Measurements from ENCODE around the gene ACAD9. TPM values are rescaled to one million over a fixed set of nuclear protein-coding genes. Genes with fewer than 3 reads are reported as not detected.

ACAD9 gene
- total and polyA plus RNA-seq, 2 of the 13 experiments (the other 11 are each of a cell fraction or from before 2014, with no cell fraction given), result 15.3 to 38.2 TPM

DNA sequence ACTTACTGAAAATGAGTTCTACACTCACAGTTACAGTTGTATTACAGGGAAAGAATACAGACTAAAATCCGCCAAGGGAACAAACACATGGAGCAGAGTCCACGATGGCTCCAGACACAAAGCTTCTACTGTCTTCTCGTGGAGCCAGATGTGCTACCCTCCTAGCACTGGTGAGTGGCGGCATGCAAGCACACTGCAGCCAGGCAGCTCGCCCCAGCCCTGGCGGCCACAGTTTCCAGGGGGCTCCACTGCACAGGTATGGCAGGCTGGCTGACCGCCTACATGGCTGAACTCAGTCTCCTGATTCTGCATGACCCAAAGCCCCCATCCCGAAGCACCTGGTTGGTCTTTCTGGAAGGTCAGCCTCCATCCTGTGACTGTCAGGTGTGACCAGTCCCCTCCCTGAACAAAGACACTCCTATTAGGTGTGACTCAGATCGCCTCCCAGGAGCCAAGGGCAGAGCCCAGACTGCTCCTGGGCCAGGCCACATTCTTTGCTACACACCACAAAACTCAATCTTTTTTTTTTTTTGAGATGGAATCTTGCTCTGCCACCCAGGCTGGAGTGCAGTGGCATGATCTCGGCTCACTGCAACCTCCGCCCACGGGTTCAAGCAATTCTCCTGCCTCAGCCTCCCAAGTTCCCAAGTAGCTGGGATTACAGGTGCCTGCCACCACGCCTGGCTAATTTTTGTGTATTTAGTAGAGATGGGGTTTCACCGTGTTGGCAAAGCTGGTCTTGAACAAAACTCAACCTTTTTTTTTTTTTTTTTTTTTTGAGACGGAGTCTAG, 62.9 kb downstream of the ACAD9 start (continued):
- TF ChIP-seq, protein P1, sequence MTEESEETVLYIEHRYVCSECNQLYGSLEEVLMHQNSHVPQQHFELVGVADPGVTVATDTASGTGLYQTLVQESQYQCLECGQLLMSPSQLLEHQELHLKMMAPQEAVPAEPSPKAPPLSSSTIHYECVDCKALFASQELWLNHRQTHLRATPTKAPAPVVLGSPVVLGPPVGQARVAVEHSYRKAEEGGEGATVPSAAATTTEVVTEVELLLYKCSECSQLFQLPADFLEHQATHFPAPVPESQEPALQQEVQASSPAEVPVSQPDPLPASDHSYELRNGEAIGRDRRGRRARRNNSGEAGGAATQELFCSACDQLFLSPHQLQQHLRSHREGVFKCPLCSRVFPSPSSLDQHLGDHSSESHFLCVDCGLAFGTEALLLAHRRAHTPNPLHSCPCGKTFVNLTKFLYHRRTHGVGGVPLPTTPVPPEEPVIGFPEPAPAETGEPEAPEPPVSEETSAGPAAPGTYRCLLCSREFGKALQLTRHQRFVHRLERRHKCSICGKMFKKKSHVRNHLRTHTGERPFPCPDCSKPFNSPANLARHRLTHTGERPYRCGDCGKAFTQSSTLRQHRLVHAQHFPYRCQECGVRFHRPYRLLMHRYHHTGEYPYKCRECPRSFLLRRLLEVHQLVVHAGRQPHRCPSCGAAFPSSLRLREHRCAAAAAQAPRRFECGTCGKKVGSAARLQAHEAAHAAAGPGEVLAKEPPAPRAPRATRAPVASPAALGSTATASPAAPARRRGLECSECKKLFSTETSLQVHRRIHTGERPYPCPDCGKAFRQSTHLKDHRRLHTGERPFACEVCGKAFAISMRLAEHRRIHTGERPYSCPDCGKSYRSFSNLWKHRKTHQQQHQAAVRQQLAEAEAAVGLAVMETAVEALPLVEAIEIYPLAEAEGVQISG (CRISPR knock-in tag; IDR thresholded peaks at IDR 0.05), result no peak
- no peak for TF ChIP-seq SIN3B (IDR thresholded peaks at IDR 0.05; ENCODE audit: low read length)
- no peak for TF ChIP-seq ZNF274 (CRISPR knock-in tag; IDR thresholded peaks at IDR 0.05)
- TF ChIP-seq, protein P2, sequence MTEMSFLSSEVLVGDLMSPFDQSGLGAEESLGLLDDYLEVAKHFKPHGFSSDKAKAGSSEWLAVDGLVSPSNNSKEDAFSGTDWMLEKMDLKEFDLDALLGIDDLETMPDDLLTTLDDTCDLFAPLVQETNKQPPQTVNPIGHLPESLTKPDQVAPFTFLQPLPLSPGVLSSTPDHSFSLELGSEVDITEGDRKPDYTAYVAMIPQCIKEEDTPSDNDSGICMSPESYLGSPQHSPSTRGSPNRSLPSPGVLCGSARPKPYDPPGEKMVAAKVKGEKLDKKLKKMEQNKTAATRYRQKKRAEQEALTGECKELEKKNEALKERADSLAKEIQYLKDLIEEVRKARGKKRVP (CRISPR knock-in tag; IDR thresholded peaks at IDR 0.05), result no peak
- no peak for TF ChIP-seq ZNF772 (CRISPR knock-in tag; IDR thresholded peaks at IDR 0.05)
- no peak for TF ChIP-seq ZNF160 (CRISPR knock-in tag; IDR thresholded peaks at IDR 0.05)
- TF ChIP-seq, protein P3, sequence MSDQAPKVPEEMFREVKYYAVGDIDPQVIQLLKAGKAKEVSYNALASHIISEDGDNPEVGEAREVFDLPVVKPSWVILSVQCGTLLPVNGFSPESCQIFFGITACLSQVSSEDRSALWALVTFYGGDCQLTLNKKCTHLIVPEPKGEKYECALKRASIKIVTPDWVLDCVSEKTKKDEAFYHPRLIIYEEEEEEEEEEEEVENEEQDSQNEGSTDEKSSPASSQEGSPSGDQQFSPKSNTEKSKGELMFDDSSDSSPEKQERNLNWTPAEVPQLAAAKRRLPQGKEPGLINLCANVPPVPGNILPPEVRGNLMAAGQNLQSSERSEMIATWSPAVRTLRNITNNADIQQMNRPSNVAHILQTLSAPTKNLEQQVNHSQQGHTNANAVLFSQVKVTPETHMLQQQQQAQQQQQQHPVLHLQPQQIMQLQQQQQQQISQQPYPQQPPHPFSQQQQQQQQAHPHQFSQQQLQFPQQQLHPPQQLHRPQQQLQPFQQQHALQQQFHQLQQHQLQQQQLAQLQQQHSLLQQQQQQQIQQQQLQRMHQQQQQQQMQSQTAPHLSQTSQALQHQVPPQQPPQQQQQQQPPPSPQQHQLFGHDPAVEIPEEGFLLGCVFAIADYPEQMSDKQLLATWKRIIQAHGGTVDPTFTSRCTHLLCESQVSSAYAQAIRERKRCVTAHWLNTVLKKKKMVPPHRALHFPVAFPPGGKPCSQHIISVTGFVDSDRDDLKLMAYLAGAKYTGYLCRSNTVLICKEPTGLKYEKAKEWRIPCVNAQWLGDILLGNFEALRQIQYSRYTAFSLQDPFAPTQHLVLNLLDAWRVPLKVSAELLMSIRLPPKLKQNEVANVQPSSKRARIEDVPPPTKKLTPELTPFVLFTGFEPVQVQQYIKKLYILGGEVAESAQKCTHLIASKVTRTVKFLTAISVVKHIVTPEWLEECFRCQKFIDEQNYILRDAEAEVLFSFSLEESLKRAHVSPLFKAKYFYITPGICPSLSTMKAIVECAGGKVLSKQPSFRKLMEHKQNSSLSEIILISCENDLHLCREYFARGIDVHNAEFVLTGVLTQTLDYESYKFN (CRISPR knock-in tag; conservative IDR thresholded peaks at IDR 0.05), result peak; percentile 72
- TF ChIP-seq ZNF446 (CRISPR knock-in tag; IDR thresholded peaks at IDR 0.05), result no peak
- no peak for TF ChIP-seq ZNF335 (CRISPR knock-in tag; IDR thresholded peaks at IDR 0.05)
- TF ChIP-seq MLLT10 (CRISPR knock-in tag; IDR thresholded peaks at IDR 0.05), result no peak
- no peak for TF ChIP-seq GATAD1 (CRISPR knock-in tag; IDR thresholded peaks at IDR 0.05)
- TF ChIP-seq, protein P4, sequence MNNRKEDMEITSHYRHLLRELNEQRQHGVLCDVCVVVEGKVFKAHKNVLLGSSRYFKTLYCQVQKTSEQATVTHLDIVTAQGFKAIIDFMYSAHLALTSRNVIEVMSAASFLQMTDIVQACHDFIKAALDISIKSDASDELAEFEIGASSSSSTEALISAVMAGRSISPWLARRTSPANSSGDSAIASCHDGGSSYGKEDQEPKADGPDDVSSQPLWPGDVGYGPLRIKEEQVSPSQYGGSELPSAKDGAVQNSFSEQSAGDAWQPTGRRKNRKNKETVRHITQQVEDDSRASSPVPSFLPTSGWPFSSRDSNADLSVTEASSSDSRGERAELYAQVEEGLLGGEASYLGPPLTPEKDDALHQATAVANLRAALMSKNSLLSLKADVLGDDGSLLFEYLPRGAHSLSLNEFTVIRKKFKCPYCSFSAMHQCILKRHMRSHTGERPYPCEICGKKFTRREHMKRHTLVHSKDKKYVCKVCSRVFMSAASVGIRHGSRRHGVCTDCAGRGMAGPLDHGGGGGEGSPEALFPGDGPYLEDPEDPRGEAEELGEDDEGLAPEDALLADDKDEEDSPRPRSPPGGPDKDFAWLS (CRISPR knock-in tag; IDR thresholded peaks at IDR 0.05; ENCODE audit: borderline replicate concordance), result no peak
- no peak for TF ChIP-seq RFX5 (IDR thresholded peaks at IDR 0.05; ENCODE audit: low read depth, low read length)
- TF ChIP-seq FOSL1 (CRISPR knock-in tag; IDR thresholded peaks at IDR 0.05; ENCODE audit: borderline replicate concordance), result no peak
- TF ChIP-seq, protein P5, sequence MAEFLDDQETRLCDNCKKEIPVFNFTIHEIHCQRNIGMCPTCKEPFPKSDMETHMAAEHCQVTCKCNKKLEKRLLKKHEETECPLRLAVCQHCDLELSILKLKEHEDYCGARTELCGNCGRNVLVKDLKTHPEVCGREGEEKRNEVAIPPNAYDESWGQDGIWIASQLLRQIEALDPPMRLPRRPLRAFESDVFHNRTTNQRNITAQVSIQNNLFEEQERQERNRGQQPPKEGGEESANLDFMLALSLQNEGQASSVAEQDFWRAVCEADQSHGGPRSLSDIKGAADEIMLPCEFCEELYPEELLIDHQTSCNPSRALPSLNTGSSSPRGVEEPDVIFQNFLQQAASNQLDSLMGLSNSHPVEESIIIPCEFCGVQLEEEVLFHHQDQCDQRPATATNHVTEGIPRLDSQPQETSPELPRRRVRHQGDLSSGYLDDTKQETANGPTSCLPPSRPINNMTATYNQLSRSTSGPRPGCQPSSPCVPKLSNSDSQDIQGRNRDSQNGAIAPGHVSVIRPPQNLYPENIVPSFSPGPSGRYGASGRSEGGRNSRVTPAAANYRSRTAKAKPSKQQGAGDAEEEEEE (CRISPR knock-in tag; IDR thresholded peaks at IDR 0.05; ENCODE audit: borderline replicate concordance), result no peak
- TF ChIP-seq, protein P6, sequence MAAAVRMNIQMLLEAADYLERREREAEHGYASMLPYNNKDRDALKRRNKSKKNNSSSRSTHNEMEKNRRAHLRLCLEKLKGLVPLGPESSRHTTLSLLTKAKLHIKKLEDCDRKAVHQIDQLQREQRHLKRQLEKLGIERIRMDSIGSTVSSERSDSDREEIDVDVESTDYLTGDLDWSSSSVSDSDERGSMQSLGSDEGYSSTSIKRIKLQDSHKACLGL (CRISPR knock-in tag; IDR thresholded peaks at IDR 0.05), result no peak
- no peak for TF ChIP-seq THYN1 (CRISPR knock-in tag; IDR thresholded peaks at IDR 0.05; ENCODE audit: borderline replicate concordance, low read depth)
- TF ChIP-seq JUND (CRISPR knock-in tag; IDR thresholded peaks at IDR 0.05), result no peak

Measured in HepG2 (cell line).